Liver (tissue), 3 donors: ENCODE results near the gene LRRC32.

ENCODE experiments used
- GABPA ChIP-seq, 2 donors: IDR thresholded peaks in 1 of 2; conservative IDR thresholded peaks in 1 of 2; 2 replicates each; pipeline ENCODE4 v1.6.1; 2016; ENCODE audit warnings: antibody characterized with exemption in 2 of 2, mild to moderate bottlenecking in 1 of 2, moderate library complexity in 1 of 2
- TAF1 ChIP-seq: conservative IDR thresholded peaks from 2 replicates; pipeline ENCODE4 v1.6.1; 2016; ENCODE audit warnings: antibody characterized with exemption, mild to moderate bottlenecking
- YY1 ChIP-seq: IDR thresholded peaks from 2 replicates; pipeline ENCODE4 v1.6.1; 2016; ENCODE audit warnings: antibody characterized with exemption, mild to moderate bottlenecking
- TF ChIP-seq, protein P1 (sequence below): fragments of 150-350 bp; IDR thresholded peaks from 2 replicates; pipeline ENCODE4 v1.5.1; 2017; ENCODE audit warnings: improper control_type of control experiment, low read depth, low read length; ENCODE audit not compliant: missing input control
- TF ChIP-seq, protein P2 (sequence below): IDR thresholded peaks from 2 replicates; pipeline ENCODE4 v1.6.1; 2016; ENCODE audit warnings: antibody characterized with exemption
- TF ChIP-seq, protein P3 (sequence below): IDR thresholded peaks from 2 replicates; pipeline ENCODE4 v1.6.1; 2016; ENCODE audit warnings: antibody characterized with exemption
- donor health status: healthy.
- donor health status: healthy.

DNA sequence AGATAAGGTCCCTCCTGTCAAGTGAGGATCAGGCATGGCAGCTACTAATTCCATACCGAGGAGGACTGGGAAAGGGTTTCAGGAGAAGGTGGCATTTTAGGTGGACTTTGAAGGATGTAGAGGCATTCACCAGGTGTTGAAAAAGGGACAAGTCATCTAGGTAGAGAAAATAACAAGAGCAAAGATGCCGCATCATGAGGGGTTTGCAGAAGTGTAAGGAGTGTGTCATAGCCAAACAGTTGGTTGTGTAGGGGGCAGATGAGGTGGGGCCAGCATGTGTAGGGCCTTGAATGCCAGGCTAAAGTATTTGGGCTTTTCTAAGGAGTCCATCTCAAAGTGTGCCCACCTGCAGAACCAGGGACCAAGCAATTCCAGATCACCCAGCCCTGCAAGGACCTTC, 11.6 kb upstream of the LRRC32 start:
- no peak for TF ChIP-seq GABPA (IDR thresholded peaks at IDR 0.05 in 1 of 2, conservative IDR thresholded peaks at IDR 0.05 in 1 of 2)
- TF ChIP-seq, protein P1, sequence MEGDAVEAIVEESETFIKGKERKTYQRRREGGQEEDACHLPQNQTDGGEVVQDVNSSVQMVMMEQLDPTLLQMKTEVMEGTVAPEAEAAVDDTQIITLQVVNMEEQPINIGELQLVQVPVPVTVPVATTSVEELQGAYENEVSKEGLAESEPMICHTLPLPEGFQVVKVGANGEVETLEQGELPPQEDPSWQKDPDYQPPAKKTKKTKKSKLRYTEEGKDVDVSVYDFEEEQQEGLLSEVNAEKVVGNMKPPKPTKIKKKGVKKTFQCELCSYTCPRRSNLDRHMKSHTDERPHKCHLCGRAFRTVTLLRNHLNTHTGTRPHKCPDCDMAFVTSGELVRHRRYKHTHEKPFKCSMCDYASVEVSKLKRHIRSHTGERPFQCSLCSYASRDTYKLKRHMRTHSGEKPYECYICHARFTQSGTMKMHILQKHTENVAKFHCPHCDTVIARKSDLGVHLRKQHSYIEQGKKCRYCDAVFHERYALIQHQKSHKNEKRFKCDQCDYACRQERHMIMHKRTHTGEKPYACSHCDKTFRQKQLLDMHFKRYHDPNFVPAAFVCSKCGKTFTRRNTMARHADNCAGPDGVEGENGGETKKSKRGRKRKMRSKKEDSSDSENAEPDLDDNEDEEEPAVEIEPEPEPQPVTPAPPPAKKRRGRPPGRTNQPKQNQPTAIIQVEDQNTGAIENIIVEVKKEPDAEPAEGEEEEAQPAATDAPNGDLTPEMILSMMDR, result no peak
- no peak for TF ChIP-seq YY1
- TF ChIP-seq, protein P2, sequence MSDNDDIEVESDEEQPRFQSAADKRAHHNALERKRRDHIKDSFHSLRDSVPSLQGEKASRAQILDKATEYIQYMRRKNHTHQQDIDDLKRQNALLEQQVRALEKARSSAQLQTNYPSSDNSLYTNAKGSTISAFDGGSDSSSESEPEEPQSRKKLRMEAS, result no peak
- TF ChIP-seq, protein P3, sequence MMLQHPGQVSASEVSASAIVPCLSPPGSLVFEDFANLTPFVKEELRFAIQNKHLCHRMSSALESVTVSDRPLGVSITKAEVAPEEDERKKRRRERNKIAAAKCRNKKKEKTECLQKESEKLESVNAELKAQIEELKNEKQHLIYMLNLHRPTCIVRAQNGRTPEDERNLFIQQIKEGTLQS, result no peak
- no peak for TF ChIP-seq TAF1
